CD4-positive, CD25-positive, alpha-beta regulatory T cell (primary cell): ENCODE results near the gene SON. TPM values are rescaled to one million over a fixed set of nuclear protein-coding genes. Genes with fewer than 3 reads are reported as not detected.

ENCODE experiments used
- ATAC-seq, 2 donors: fragments of 150-1000 bp; cut with Tn5 transposase; one replicate each; pipeline ENCODE4 v1.10.0; 2021; ENCODE audit warnings: low read depth in 2 of 2, moderate number of reproducible peaks in 2 of 2, moderate library complexity in 1 of 2
- DNase-seq, 3 donors: peaks; one replicate each; pipeline versions ENCODE4 v3.0.0 to v3.0.0-alpha.2; 2012 to 2022; ENCODE audit warnings: mixed read lengths in 1 of 3
- H3K27ac ChIP-seq: one replicate; pipeline ENCODE4 v1.7.0; 2013; ENCODE audit warnings: mild to moderate bottlenecking, low read length; ENCODE audit not compliant: insufficient read depth, poor library complexity, severe bottlenecking
- H3K27me3 ChIP-seq: one replicate; pipeline ENCODE4 v1.7.0; 2013; ENCODE audit warnings: low read length; ENCODE audit not compliant: control insufficient read depth, insufficient read depth
- H3K36me3 ChIP-seq: one replicate; pipeline ENCODE4 v1.7.0; 2013; ENCODE audit warnings: mild to moderate bottlenecking, low read length, moderate library complexity; ENCODE audit not compliant: control insufficient read depth, insufficient read depth
- H3K4me1 ChIP-seq: 2 replicates; pipeline ENCODE4 v1.7.0; 2013; ENCODE audit warnings: mild to moderate bottlenecking, low read length; ENCODE audit not compliant: insufficient read depth, control insufficient read depth, poor library complexity, severe bottlenecking
- H3K4me3 ChIP-seq: one replicate; pipeline ENCODE4 v1.7.0; 2013; ENCODE audit warnings: low read depth, mild to moderate bottlenecking, low read length, moderate library complexity
- H3K9me3 ChIP-seq, 2 experiments: 1 replicate in 1 of 2; 2 replicates in 1 of 2; pipeline ENCODE4 v1.7.0; 2013; ENCODE audit warnings: low read length in 2 of 2, mild to moderate bottlenecking in 1 of 2, moderate library complexity in 1 of 2; ENCODE audit not compliant: control insufficient read depth in 2 of 2
- H3K27ac Mint-ChIP-seq, 3 donors: one replicate each; pipeline ENCODE4 v1.8.0; 2020 to 2022; ENCODE audit warnings: mild to moderate bottlenecking in 3 of 3, mixed read lengths in 3 of 3, moderate library complexity in 2 of 3
- H3K27me3 Mint-ChIP-seq: one replicate; pipeline ENCODE4 v1.8.0; 2022; ENCODE audit warnings: mild to moderate bottlenecking, mixed read lengths
- H3K36me3 Mint-ChIP-seq: one replicate; pipeline ENCODE4 v1.8.0; 2020; ENCODE audit warnings: mixed read lengths
- H3K4me1 Mint-ChIP-seq, 4 donors: one replicate each; pipeline ENCODE4 v1.8.0; 2020 to 2022; ENCODE audit warnings: mixed read lengths in 4 of 4, mild to moderate bottlenecking in 1 of 4
- H3K4me3 Mint-ChIP-seq, 4 donors: one replicate each; pipeline ENCODE4 v1.8.0; 2020 to 2022; ENCODE audit warnings: mild to moderate bottlenecking in 4 of 4, mixed read lengths in 4 of 4, moderate library complexity in 3 of 4
- H3K9me3 Mint-ChIP-seq, 7 donors: one replicate each; pipeline ENCODE4 v1.8.0; 2020 to 2022; ENCODE audit warnings: mixed read lengths in 7 of 7, mild to moderate bottlenecking in 3 of 7, moderate library complexity in 2 of 7
- polyA plus RNA-seq, 4 donors: library from polyadenylated mRNA; unstranded; fragments of 300-500 nt; fragmentation: Illumina TruSeq; gene quantifications; one replicate each; pipeline ENCODE4 v1.2.3, GENCODE V29; 2021
- total RNA-seq: library from RNA; stranded (reverse); gene quantifications from one replicate; pipeline ENCODE4 v1.2.3, GENCODE V29; 2022

SON gene
- total and polyA plus RNA-seq, 5 donors from 2014 or later = 358 to 518 (median 431) TPM

GRCh38 chr21:33554982-33555344 is 12.1 kb downstream of the SON start:
- Histone ChIP-seq H3K27ac (no peak overlapping the region), H3K9me3 (no peaks in the 10 kb centered on the region), H3K4me1 (peaks cover 14% of the 10 kb centered on the region), H3K4me3 (peak overlapping the region; percentile 7), H3K27me3 (no peaks in the 10 kb centered on the region), H3K36me3 (peaks cover 85% of the 10 kb centered on the region)
- Mint-ChIP-seq H3K9me3 (no peaks in the 10 kb centered on the region), H3K4me3 (peak overlapping the region in 2 of 4 donors; percentile 50 to 69), H3K4me1 (peaks cover 35 to 68% (median 57%) of the 10 kb centered on the region in 4 donors), H3K27me3 (no peaks in the 10 kb centered on the region), H3K36me3 (peaks cover 71% of the 10 kb centered on the region), H3K27ac (no peak overlapping the region)
- no peak for ATAC-seq
- DNase-seq = no peak

GRCh38 chr21:33557447-33557846 is 14.6 kb downstream of the SON start:
- Histone ChIP-seq H3K9me3 (no peaks in the 10 kb centered on the region), H3K27me3 (no peaks in the 10 kb centered on the region), H3K4me3 (no peak overlapping the region), H3K4me1 (peaks cover 20% of the 10 kb centered on the region), H3K36me3 (peaks cover 85% of the 10 kb centered on the region), H3K27ac (no peak overlapping the region)
- Mint-ChIP-seq H3K9me3 (no peaks in the 10 kb centered on the region), H3K36me3 (peaks cover 81% of the 10 kb centered on the region), H3K4me3 (peak overlapping the region in 1 of 4 donors; percentile 39), H3K27ac (no peak overlapping the region), H3K4me1 (peaks cover 47 to 82% (median 70%) of the 10 kb centered on the region in 4 donors), H3K27me3 (no peaks in the 10 kb centered on the region)
- no peak for DNase-seq
- no peak for ATAC-seq

- no peak overlapping the region for H3K27ac Mint-ChIP-seq
- H3K9me3 ChIP-seq = no peaks in the 10 kb centered on the region
- DNase-seq (no peak), ATAC-seq (no peak)
- peaks cover 15% of the 10 kb centered on the region for H3K4me1 ChIP-seq
- no peak overlapping the region for H3K4me3 ChIP-seq
- H3K27me3 Mint-ChIP-seq = no peaks in the 10 kb centered on the region
- peaks cover 83% of the 10 kb centered on the region for H3K36me3 ChIP-seq
- no peaks in the 10 kb centered on the region for H3K9me3 Mint-ChIP-seq
- peaks cover 77% of the 10 kb centered on the region for H3K36me3 Mint-ChIP-seq
- H3K27ac ChIP-seq = no peak overlapping the region
- H3K4me3 Mint-ChIP-seq = peak overlapping the region in 2 of 4 donors; percentile 10 to 74
- H3K4me1 Mint-ChIP-seq = peaks cover 54 to 82% (median 71%) of the 10 kb centered on the region in 4 donors
- H3K27me3 ChIP-seq = no peaks in the 10 kb centered on the region
These were observed 16.1 kb downstream of the SON start for GRCh38 chr21:33558777-33559421.

DNA sequence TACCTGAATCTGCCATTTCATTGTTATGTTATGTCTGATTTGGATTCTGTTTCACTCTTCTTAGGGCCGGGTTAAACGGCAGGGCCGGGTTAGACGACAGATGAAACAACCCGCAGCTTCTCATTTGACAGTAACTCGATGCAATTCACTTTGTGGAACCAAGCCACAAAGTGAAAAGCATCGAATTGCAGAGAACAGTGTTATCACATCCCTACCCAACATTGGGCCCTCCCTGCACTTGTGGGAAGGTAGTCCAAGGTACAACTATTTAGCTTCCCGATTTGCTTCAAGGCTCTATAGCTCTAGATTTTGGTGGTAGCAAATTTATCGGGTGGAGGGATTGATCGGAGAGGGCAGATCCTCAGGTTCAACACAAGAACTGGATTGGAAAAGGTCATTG is 17.0 kb downstream of the SON start:
- Histone ChIP-seq H3K9me3 (no peaks in the 10 kb centered on the region), H3K27ac (no peak overlapping the region), H3K4me1 (peaks cover 14% of the 10 kb centered on the region), H3K36me3 (peaks cover 78% of the 10 kb centered on the region), H3K4me3 (no peak overlapping the region), H3K27me3 (no peaks in the 10 kb centered on the region)
- Mint-ChIP-seq H3K36me3 (peaks cover 69% of the 10 kb centered on the region), H3K4me1 (peaks cover 46 to 79% (median 63%) of the 10 kb centered on the region in 4 donors), H3K9me3 (no peaks in the 10 kb centered on the region), H3K27ac (no peak overlapping the region), H3K27me3 (no peaks in the 10 kb centered on the region), H3K4me3 (peak overlapping the region in 1 of 4 donors; percentile 32)
- no peak for DNase-seq
- ATAC-seq = no peak

DNA sequence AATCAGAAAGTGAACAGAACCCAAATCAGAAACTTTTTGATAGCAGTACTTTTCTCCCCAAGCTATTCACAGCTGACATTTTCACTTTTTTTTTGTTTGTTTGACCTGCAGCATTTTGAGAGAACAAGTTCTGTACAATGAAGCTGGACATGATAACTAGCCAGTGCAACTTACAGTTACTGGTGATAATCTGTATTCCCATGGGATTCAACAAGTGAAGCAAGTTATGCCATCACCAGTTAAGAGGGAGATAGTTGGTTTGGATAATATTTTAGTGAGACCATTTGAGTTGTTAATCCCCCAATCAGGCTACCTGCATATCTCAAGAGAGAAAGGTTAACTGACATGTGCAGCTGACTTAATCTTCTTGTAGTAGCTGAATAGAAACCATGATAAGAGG is 18.1 kb downstream of the SON start:
- Mint-ChIP-seq H3K27ac (peak overlapping the region in 2 of 3 donors; percentile 1 to 43), H3K9me3 (no peaks in the 10 kb centered on the region), H3K36me3 (peaks cover 64% of the 10 kb centered on the region), H3K4me3 (no peak overlapping the region), H3K4me1 (peaks cover 42 to 75% (median 58%) of the 10 kb centered on the region in 4 donors), H3K27me3 (no peaks in the 10 kb centered on the region)
- no peaks in the 10 kb centered on the region for H3K27me3 ChIP-seq
- H3K4me3 ChIP-seq = no peak overlapping the region
- no peak for DNase-seq
- peaks cover 78% of the 10 kb centered on the region for H3K36me3 ChIP-seq
- no peak for ATAC-seq
- peaks cover 18% of the 10 kb centered on the region for H3K4me1 ChIP-seq
- H3K9me3 ChIP-seq = no peaks in the 10 kb centered on the region
- peak overlapping the region; percentile 19 for H3K27ac ChIP-seq

DNA sequence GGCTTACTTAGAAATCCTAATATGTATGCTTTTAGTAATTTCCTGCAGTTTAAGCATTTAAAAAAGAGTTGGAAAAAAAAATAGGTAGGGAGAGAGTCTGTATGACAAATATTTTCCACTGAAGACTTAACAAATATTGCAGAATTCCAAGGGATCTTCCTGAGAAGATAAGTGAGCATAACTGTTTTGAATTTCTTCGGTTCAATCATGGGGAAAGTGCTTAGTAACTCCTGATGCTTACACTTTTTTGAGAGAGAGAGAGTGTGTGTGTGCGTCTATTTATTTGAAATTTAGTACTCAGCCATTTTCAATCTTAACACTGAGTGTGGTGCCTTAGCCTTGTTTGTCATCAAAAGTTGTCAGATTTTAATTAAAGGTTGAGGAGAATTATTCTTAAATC is 18.5 kb downstream of the SON start:
- H3K36me3 ChIP-seq = peaks cover 78% of the 10 kb centered on the region
- Mint-ChIP-seq H3K9me3 (no peaks in the 10 kb centered on the region), H3K27me3 (no peaks in the 10 kb centered on the region), H3K4me1 (peaks cover 38 to 72% (median 55%) of the 10 kb centered on the region in 4 donors), H3K27ac (peak overlapping the region in 2 of 3 donors; percentile 43), H3K36me3 (peaks cover 60% of the 10 kb centered on the region), H3K4me3 (no peak overlapping the region)
- no peak overlapping the region for H3K27ac ChIP-seq
- peaks cover 18% of the 10 kb centered on the region for H3K4me1 ChIP-seq
- no peaks in the 10 kb centered on the region for H3K27me3 ChIP-seq
- H3K9me3 ChIP-seq = no peaks in the 10 kb centered on the region
- no peak for DNase-seq
- H3K4me3 ChIP-seq = no peak overlapping the region
- ATAC-seq = no peak

DNA sequence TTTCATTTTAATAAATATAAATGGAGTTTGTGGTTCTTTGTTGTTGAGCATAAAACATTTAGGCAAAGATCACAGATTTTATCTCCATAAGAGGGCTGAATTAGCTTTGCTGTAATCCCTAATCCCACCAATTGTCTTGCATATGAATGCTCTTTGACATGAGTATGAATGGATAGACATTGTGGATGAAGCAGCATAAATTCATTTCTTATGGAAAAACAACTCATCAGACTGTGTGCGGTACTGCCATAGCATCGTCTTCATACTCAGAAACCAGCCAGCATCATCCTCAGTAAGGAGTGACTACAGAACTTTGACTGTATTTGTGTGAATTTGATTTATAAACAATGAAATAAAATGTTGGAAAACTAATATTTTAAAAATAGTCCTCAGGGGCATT is 19.6 kb downstream of the SON start:
- peaks cover 74% of the 10 kb centered on the region for H3K36me3 ChIP-seq
- no peaks in the 10 kb centered on the region for H3K9me3 Mint-ChIP-seq

DNA sequence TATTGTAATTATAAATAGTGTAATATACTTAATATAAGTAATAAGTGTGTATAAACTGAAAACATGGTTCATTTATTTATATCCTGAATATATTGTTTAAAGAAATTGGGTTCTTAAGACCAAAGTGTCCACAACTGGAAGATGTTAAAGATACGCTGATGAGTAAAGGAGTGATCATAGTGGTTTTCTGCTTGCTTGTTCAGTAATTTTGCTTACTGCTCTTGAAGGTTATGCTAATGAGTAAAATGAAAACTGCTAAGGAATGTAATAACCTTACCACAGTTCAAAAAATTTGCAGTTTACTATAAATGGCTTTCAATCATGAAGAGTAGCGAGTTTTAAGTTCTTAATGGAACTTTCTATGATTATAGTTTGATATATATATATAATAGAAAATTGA is 23.7 kb downstream of the SON start:
- Mint-ChIP-seq H3K27ac (no peak overlapping the region), H3K36me3 (peaks cover 31% of the 10 kb centered on the region), H3K27me3 (no peaks in the 10 kb centered on the region), H3K9me3 (no peaks in the 10 kb centered on the region), H3K4me1 (peaks cover 23 to 59% (median 36%) of the 10 kb centered on the region in 4 donors), H3K4me3 (no peak overlapping the region)
- Histone ChIP-seq H3K27me3 (no peaks in the 10 kb centered on the region), H3K36me3 (peaks cover 72% of the 10 kb centered on the region), H3K4me1 (peaks cover 8% of the 10 kb centered on the region), H3K4me3 (no peak overlapping the region), H3K27ac (peak overlapping the region; percentile 6), H3K9me3 (no peaks in the 10 kb centered on the region)
- ATAC-seq = no peak
- DNase-seq = no peak

More for the DNA sequence above, 19.6 kb downstream of the SON start:
- Mint-ChIP-seq H3K4me3 (no peak overlapping the region), H3K27me3 (no peaks in the 10 kb centered on the region), H3K27ac (no peak overlapping the region), H3K36me3 (peaks cover 54% of the 10 kb centered on the region), H3K4me1 (peaks cover 38 to 67% (median 52%) of the 10 kb centered on the region in 4 donors)
- peaks cover 14% of the 10 kb centered on the region for H3K4me1 ChIP-seq
- H3K27ac ChIP-seq = peak overlapping the region; percentile 19
- no peak overlapping the region for H3K4me3 ChIP-seq
- no peaks in the 10 kb centered on the region for H3K27me3 ChIP-seq
- no peaks in the 10 kb centered on the region for H3K9me3 ChIP-seq
- no peak for DNase-seq
- no peak for ATAC-seq
